OCI-LY1 (cell line): Measurements from ENCODE around the gene LIG3.

Experiments
- CTCF ChIP-seq: fragments of 200-600 bp; sonication (generic), shearing (Covaris generic); IDR thresholded peaks from 2 replicates; pipeline ENCODE4 v1.5.1; 2017; ENCODE audit warnings: mild to moderate bottlenecking, antibody characterized with exemption, low read length, moderate library complexity, mixed read lengths
- EZH2 ChIP-seq: fragments of 200-600 bp; sonication (generic), shearing (Covaris generic); IDR thresholded peaks from 2 replicates; pipeline ENCODE4 v1.8.0; 2017; ENCODE audit warnings: borderline replicate concordance, mixed run types, mild to moderate bottlenecking, antibody characterized with exemption, low read length, moderate library complexity, mixed read lengths

GRCh38 chr17:34999456-34999855, 19.1 kb downstream of the LIG3 start:
- no peak for TF ChIP-seq CTCF
- TF ChIP-seq EZH2, result no peak
